HG03520 (cell line): ENCODE results near the gene REEP1.
A peak's percentile ranks its signal among the peaks of the same experiment; 100 is the strongest.

Experiments
- ATAC-seq: cut with Tn5 transposase; IDR thresholded peaks from one replicate; pipeline ENCODE4 v1.9.1; 2021; ENCODE audit warnings: mild to moderate bottlenecking, moderate library complexity; ENCODE audit not compliant: unreplicated experiment

REEP1 gene

GRCh38 chr2:86284987-86285386 is 52.4 kb downstream of the REEP1 start:
- ATAC-seq = no peak

GRCh38 chr2:86284401-86284841 is 53.0 kb downstream of the REEP1 start:
- no peak for ATAC-seq

DNA sequence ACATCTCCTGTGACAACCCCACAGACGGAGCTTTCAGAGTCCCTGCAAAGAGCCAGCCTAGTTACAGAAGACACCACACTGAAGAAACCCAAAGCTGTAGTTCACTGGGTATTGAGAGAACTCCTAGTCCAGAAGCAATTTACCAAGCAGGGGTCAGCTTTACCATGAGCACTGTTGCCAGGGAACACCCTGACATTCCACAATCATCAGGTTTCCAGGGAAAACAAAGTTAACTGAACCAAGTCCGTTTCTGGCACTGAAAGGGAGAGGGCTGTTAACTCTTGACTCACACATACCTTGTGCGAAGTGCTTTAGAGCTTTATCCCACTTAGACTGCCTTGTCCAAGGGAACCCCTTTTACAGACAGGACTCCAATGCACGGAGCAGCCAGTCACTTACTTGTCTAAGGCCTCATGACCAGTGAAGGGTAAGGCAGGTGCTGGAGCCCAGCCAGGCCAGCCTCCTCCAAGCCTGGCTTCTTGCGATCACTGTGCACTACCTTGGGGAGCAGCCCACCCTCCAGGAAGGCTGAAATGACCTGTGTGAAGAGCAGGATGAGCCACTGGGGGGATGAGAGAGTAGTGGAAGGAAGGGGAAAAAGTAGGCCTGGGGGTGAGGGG is 53.9 kb downstream of the REEP1 start:
- no peak for ATAC-seq

- no peak for ATAC-seq
Observed at GRCh38 chr2:86281066-86281700, 56.2 kb downstream of the REEP1 start.

- ATAC-seq = no peak
Observed at GRCh38 chr2:86280191-86280667, 57.2 kb downstream of the REEP1 start.

- no peak for ATAC-seq
Observed at GRCh38 chr2:86275962-86276361, 61.5 kb downstream of the REEP1 start.

GRCh38 chr2:86275384-86275799 is 62.0 kb downstream of the REEP1 start:
- ATAC-seq = no peak

- peak; percentile 47 for ATAC-seq
Observed at GRCh38 chr2:86274918-86275275, 62.5 kb downstream of the REEP1 start.

GRCh38 chr2:86274265-86274917 is 63.0 kb downstream of the REEP1 start:
- ATAC-seq = peak; percentile 70

DNA sequence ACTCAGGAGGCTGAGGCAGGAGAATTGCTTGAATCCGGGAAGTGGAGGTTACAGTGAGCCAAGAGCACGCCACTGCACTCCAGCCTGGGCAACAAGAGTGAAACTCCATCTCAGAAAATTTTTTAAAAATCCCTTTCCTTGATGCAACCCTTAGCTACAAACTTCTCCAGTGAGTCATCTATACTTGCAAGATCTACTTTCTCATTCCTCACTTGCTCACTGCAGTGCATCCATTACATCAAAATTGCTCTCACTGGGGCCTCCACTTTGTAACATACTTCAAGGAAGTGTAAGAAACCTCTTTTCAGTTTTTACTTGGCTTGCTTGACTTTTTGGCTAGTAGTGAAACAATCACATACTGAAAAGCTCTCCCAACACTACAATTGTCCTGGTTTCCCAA is 65.3 kb downstream of the REEP1 start:
- no peak for ATAC-seq

DNA sequence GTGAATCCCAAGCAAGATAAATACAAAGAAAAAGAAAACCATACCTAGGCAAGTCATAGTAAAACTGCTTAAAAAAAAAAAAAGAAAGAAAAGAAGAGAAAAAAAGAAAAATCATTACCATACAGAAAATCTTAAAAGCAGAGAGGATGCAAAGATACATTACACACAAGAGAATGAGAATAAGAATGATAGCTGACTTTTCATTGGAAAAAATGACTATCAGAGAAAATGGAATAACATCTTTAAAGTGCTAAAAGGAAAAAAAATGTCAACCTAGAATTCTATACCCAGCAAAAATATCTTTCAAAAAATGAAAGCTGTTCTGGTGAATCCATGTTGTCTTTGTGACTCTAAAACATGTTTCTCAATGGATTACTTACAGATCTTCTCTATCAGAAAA is 66.2 kb downstream of the REEP1 start:
- no peak for ATAC-seq

DNA sequence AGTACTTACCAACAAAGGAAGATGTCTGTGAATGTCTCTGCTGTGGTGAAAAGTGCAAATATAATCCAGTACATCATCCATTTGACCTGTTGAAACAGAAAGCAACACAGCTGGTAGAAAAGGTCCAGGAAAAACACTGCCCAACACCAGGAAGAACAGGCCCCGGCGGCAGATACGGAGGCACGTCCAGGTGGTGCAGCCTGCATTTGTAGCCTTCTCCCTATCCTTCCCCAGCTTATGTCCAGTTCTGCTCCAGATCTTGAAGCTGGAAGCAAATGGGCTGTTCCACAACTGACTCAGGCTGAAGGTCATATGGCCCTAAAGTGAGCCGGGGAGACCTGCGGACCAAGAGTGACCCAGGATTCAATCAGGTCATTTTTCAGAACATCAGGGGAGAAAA is 73.5 kb downstream of the REEP1 start:
- ATAC-seq = no peak

DNA sequence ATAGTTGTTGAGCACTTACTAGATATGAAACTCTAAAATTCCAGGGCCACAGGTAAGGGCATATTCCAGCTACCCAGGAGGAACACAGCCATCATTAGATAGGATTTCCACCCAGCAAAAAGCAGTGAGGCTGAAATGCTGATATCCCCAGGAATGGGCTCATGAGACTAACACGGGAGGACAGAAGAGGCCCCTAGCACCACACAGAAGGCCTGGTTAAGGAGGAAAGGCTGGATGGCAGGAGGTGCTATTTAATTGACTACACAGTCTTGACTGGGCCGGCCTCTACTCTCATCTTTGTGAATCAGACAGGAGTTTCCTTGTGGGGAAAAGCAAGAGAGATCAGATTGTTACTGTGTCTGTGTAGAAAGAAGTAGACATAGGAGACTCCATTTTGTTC is 76.4 kb downstream of the REEP1 start:
- ATAC-seq = no peak

- ATAC-seq = no peak
Observed at GRCh38 chr2:86258106-86258505, 79.3 kb downstream of the REEP1 start.

- no peak for ATAC-seq
Observed at GRCh38 chr2:86256982-86257381, 80.4 kb downstream of the REEP1 start.

- no peak for ATAC-seq
Observed at GRCh38 chr2:86256300-86256699, 81.1 kb downstream of the REEP1 start.

- no peak for ATAC-seq
Observed at GRCh38 chr2:86254576-86255538, 82.6 kb downstream of the REEP1 start.

GRCh38 chr2:86253424-86253823 is 84.0 kb downstream of the REEP1 start:
- ATAC-seq = no peak

DNA sequence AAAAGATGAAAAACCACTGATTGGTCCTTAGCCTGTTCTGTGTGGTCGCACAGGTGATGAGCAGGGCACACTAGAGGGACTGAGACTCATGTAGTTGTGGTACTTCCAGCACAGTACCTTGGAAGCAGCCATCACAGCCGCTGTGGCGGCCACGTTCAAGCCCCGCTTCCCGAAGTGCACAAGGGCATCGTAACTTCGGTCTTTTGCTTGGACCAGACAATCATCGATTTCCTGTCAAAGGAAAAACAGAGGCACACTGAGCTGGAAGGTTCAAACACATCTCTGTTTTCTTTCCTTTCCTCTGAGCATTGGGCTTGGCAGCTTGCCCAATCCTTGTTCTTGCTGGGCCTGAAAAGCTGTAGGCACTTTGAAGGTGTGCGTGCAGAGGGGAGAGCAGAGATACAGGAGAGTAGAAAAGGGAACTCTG is 85.6 kb downstream of the REEP1 start:
- ATAC-seq = no peak

DNA sequence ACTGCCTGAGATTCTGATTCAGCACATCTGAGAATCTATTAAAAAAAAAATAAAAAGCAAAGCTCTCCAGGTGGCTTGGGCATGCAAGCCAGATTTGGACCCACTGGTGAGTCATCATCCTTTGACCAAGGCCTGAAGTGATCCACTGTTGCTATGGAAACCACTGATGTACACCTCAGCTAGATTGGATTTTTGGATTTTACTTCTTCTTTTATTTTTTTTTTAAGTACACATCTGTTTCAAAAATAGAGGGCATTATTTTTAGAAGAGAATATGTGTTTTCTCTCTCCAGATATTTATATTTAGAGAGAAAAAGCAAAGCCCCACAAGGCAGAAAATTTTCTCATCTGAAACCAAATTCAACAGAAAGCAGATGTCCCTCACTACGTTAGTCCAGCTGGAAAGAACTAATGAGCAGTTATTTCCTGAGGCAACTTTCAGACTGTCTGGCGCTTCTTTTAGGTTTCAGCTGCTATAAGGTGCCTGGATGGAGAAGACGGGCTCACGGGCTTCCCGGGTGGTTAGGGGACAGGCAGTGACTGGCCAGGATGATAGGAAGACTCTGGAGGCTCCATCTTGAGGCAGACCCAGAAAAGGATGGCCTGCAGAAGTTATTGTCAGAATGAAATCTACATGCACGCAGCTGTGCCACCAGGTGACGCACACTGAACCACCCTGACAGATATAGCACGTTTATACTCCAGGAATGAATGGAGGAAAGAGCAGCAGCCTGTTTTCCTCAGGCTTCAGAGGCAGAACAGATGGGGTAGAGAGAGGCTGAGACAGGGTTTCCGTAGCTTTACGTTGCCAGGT is 87.6 kb downstream of the REEP1 start:
- ATAC-seq = peak; percentile 65
